22Rv1 (cell line): ENCODE measurements around the gene RPP38.

Experiments
- H3K27ac ChIP-seq: fragments of 450-650 bp; 2 replicates; pipeline ENCODE4 v1.5.1; 2017
- ZFX ChIP-seq: fragments of 450-650 bp; IDR thresholded peaks from 2 replicates; pipeline ENCODE4 v1.6.1; 2017; ENCODE audit warnings: antibody characterized with exemption, borderline replicate concordance
- TF ChIP-seq, protein P1 (sequence below): fragments of 450-650 bp; IDR thresholded peaks from 2 replicates; pipeline ENCODE4 v1.5.1; 2017; ENCODE audit warnings: mild to moderate bottlenecking

Gene RPP38

DNA sequence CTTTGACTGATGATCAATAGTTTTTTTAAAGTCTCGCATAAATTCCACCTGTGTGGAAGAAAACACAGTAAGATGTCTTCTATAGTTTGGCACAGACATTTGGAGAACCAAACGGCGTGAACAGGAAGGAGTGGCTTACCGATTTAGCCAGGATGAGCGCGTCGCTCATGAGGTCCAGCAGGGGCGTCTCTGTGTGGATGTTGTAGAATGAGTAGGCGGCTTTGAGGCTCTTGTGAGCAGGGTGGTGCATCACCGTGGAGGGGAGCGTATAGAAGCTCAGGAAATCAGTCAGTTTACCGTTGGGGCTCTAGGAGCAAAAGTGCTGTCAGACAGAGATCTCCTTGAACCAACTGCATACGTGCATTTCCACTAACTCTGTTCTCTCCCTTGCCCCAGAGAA is 15.5 kb downstream of the RPP38 start:
- no peak overlapping the region for H3K27ac ChIP-seq
- no peak for TF ChIP-seq ZFX
- TF ChIP-seq, protein P1, sequence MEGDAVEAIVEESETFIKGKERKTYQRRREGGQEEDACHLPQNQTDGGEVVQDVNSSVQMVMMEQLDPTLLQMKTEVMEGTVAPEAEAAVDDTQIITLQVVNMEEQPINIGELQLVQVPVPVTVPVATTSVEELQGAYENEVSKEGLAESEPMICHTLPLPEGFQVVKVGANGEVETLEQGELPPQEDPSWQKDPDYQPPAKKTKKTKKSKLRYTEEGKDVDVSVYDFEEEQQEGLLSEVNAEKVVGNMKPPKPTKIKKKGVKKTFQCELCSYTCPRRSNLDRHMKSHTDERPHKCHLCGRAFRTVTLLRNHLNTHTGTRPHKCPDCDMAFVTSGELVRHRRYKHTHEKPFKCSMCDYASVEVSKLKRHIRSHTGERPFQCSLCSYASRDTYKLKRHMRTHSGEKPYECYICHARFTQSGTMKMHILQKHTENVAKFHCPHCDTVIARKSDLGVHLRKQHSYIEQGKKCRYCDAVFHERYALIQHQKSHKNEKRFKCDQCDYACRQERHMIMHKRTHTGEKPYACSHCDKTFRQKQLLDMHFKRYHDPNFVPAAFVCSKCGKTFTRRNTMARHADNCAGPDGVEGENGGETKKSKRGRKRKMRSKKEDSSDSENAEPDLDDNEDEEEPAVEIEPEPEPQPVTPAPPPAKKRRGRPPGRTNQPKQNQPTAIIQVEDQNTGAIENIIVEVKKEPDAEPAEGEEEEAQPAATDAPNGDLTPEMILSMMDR: no peak

DNA sequence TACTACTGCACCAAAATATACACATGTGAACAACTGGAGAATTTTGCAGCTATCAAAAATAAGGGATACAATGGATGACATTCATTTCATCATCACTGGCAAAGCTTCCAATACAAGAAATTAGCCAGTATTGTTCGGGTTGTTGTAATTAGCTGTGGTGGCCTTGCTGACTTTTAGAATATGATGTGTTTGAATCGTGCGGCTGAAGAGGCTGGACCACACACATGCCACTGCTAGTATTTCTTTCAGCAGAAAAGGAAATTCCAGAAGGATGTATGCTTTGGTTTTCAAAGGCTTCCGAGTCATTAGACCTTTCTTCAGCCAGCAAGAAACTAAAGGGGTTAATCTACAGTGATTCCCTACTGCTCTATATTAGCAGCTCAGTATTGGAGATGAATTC is 16.6 kb downstream of the RPP38 start:
- no peak overlapping the region for H3K27ac ChIP-seq
- TF ChIP-seq ZFX: no peak
- TF ChIP-seq, protein P1: no peak

DNA sequence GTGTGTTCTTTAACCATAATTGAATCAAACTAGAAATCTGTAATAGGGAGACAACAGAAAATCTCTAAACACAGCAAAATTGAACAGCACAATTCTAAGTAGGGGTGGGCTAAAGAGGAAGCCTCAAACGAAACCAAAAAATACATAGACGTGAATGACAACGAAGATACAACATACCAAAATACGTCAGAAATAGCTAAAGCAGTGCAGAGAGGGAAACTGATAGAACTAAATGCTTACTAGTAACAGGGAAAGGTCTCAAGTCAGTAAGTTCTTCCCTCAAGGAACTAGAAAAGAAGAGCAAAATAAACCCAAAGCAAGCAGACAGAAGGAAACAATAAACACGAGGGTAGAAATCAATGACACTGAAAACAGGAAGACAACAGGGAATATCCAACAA is 19.1 kb downstream of the RPP38 start:
- H3K27ac ChIP-seq: no peak overlapping the region
- TF ChIP-seq, protein P1: no peak
- TF ChIP-seq ZFX: no peak

DNA sequence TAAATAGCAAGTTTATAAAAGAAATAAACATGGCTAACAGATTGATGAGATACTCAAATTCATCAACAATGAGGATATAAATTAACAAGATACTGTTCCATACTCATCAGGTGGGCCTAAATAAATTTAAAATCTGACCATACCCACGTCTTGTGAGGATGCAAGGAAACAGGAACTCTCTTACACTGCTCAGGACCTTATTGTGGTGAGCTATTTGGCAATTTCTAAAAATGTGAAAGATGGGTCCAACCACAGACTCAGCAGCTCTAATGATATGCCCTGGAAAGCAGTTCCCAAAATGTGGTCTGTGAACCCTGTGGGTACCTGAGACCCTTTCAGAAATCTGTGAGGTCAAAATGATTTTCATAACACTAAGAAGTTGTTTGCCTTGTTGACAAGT is 21.5 kb downstream of the RPP38 start:
- no peak for TF ChIP-seq ZFX
- no peak overlapping the region for H3K27ac ChIP-seq

DNA sequence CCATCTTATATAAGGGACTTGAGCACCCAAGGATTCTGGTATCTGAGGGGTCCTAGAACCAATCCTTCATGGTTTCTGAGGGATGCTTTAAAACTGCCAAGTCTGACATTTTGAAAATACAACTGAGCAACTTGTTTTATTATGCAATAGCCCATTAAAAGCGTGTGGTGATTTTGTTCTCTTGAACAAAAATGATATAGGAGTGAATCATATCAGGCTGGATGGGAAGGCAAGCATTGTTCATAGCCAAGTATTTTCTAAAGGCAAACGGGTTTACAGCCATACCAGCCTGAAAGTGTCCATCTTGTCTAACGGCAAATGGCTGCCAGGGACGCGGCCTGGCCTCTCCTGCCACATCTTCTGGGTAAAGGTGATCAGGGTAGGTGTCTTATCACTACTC is 23.4 kb downstream of the RPP38 start:
- H3K27ac ChIP-seq: no peak overlapping the region
- TF ChIP-seq ZFX: no peak

DNA sequence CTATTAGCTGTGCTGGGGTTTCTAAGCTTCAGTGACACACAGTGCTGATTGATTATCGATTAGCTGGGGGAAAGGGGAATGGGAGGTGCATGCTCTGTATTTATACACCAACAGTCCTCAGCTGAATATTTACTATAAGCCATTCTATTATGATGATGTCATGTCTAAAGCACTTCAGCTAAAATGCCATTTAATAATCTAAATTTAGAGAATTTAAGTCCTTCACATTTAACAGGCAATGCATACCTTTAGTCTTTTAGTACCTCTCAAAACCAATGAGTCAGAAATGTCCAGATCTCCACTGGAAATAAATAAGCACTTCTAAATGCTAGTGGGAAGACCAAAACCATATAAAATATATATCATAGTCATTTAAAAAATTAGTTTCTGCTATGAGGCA is 24.6 kb downstream of the RPP38 start:
- TF ChIP-seq, protein P1: no peak
- TF ChIP-seq ZFX: no peak
- no peak overlapping the region for H3K27ac ChIP-seq

DNA sequence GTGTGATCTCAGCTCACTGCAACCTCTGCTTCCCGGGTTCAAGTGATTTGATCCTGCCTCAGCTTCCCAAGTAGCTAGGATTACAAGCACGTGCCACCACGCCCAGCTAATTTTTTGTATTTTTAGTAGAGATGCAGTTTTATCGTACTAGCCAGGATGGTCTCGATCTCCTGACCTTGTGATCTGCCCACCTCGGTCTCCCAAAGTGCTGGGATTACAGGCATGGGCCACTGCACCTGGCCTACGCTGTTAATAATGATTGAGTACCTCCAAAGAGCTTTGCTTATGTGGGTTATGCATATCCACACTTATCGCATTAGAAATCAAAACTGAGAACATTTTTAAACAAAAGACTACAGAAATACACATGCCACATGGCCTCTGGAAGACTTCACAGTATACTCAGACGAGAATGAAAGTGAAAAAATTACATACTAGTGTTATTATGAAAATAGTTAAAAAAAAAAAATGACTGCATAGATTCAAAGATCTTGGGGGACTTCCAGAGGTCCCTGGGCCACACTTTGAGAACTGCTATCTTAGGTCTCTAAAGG is 25.4 kb downstream of the RPP38 start:
- H3K27ac ChIP-seq: no peak overlapping the region
- no peak for TF ChIP-seq ZFX
- TF ChIP-seq, protein P1: no peak

DNA sequence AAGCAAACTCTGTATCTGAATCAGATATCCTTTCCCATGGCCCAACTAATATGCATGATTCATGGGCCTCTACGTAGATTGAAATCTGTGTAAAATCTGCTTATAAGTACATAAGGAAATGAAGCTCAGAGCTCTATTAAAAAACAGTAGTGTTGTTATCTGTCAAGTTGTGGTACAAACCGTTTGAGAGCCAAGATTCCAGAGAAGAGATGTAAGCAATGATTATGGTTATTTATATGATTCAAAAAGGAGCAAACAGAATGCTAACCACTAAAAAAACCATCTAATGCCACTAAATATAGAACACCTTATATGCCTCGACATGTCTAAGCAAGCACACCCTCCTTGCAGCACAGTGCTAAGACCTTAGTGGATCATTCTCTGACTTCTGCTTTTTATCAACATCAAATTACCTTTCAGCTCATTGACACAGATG is 26.6 kb downstream of the RPP38 start:
- no peak for TF ChIP-seq ZFX
- TF ChIP-seq, protein P1: no peak
- H3K27ac ChIP-seq: no peak overlapping the region
